Measurements from ENCODE around the gene RNF214. TPM values are rescaled to one million over a fixed set of nuclear protein-coding genes. Genes with fewer than 3 reads are reported as not detected.

Gene RNF214
- total RNA-seq, 1 experiment from 2014 or later, result 7.4 TPM

DNA sequence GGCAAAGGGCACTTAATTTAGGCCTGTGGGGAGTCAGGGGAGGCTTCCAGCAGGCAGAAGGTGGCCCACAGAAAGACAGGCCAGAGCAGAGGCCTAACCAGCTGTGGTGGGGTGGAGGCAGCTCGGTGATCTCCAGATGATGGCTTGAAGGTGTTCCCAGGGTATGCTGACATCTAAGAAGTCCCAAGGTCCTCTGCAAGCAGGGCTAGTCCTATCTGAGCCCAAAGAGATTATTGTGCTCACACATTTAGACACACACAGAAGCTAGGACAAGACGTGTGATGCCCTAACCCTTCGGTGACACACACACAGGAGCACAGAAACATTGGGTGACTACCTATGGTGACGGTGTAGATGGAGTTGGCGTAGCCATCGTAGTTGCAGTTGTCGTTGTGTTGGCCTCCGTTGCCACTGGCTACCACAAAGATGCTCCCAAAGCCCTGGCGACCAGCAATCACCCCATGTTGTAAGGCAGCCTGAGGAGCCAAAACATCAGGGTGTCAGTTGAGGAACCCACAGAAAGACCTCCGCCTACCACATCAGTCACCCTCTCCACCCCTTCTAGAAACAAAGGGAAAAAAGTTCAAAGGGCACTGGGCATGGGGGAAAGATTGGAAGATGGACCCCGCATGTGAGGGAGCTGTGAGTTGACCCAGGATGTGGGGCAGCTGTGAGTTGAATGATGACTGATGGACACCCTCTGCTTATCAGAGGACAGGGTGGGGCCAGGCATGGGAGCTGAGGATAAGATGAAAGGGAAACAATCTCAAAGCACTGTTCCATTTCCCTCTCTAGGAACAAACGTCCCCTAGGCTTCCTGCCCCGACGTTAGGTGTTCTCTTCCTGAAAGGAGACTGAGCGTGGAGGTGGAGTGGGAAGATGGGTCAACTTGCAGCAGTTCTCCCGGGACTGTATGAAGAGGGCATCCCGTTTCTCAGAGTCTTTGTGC, 8.5 kb upstream of the RNF214 start:
- H3K27me3 ChIP-seq (ENCODE audit: low read length), result no peaks in the 10 kb centered on the region
- ChIA-PET CTCF (no interaction called here), POLR2A (ENCODE audit: unreplicated experiment) (no interaction called here)
- intact Hi-C loops (cut with micrococcal nuclease), result no loop called here
- no TSS peak for BruUV-seq (replicated peaks)
- DNase-seq, result no peak
- H3K79me2 ChIP-seq (ENCODE audit: low read length), result no peaks in the 10 kb centered on the region
- no peaks in the 10 kb centered on the region for H4K20me1 ChIP-seq (ENCODE audit: low read length)
- no peak overlapping the region for H3K27ac ChIP-seq (ENCODE audit: low read length)
- H3K9me3 ChIP-seq (ENCODE audit: low read length), result no peaks in the 10 kb centered on the region
- peaks cover 14% of the 10 kb centered on the region for H3K4me1 ChIP-seq (ENCODE audit: insufficient read depth, low read length)
- H3K9me2 ChIP-seq (replicated peaks; ENCODE audit: low read length), result no peaks in the 10 kb centered on the region
- no peak for TF ChIP-seq CTCF (conservative IDR thresholded peaks at IDR 0.05; ENCODE audit: low read depth, low read length)
- TF ChIP-seq EZH2 (IDR thresholded peaks at IDR 0.05; ENCODE audit: low read length, unreplicated experiment), result no peak
- TF ChIP-seq EZH2phosphoT487 (IDR thresholded peaks at IDR 0.05; ENCODE audit: borderline replicate concordance, low read length), result no peak
- peaks cover 6% of the 10 kb centered on the region for H3F3A ChIP-seq (ENCODE audit: low read length, unreplicated experiment)
- H3K36me3 ChIP-seq (ENCODE audit: low read depth, low read length), result peaks cover 32% of the 10 kb centered on the region; the same call in 1 of the 2 replicates
- ATAC-seq, result no peak
- H2AFZ ChIP-seq (ENCODE audit: low read length), result no peak overlapping the region
- H3K4me3 ChIP-seq (ENCODE audit: low read length), result no peak overlapping the region
- H3K9ac ChIP-seq (ENCODE audit: low read length), result no peak overlapping the region
- H3K4me2 ChIP-seq (ENCODE audit: low read length), result no peak overlapping the region

GRCh38 chr11:117225553-117226170, 6.8 kb upstream of the RNF214 start:
- ChIA-PET CTCF (no interaction called here), POLR2A (ENCODE audit: unreplicated experiment) (no interaction called here)
- H3K9me2 ChIP-seq (replicated peaks; ENCODE audit: low read length), result no peaks in the 10 kb centered on the region
- H3F3A ChIP-seq (ENCODE audit: low read length, unreplicated experiment), result peaks cover 6% of the 10 kb centered on the region
- no peak overlapping the region for H2AFZ ChIP-seq (ENCODE audit: low read length)
- no peak overlapping the region for H3K4me3 ChIP-seq (ENCODE audit: low read length)
- H3K27me3 ChIP-seq (ENCODE audit: low read length), result no peaks in the 10 kb centered on the region
- H3K4me1 ChIP-seq (ENCODE audit: insufficient read depth, low read length), result peaks cover 22% of the 10 kb centered on the region
- intact Hi-C loops (cut with micrococcal nuclease), result loop anchor here (1.0 to 2.0 kb wide), 4 partner anchors 41 to 493 kb away; no protein-coding TSS in a partner anchor
- no peaks in the 10 kb centered on the region for H3K9me3 ChIP-seq (ENCODE audit: low read length)
- no peak overlapping the region for H3K27ac ChIP-seq (ENCODE audit: low read length)
- H3K79me2 ChIP-seq (ENCODE audit: low read length), result peaks cover 14% of the 10 kb centered on the region
- peaks cover 29% of the 10 kb centered on the region; the same call in 1 of the 2 replicates for H3K36me3 ChIP-seq (ENCODE audit: low read depth, low read length)
- no peak overlapping the region for H3K4me2 ChIP-seq (ENCODE audit: low read length)
- DNase-seq, result no peak
- no peaks in the 10 kb centered on the region for H4K20me1 ChIP-seq (ENCODE audit: low read length)
- no peak for ATAC-seq
- TF ChIP-seq EZH2phosphoT487 (IDR thresholded peaks at IDR 0.05; ENCODE audit: borderline replicate concordance, low read length) (no peak), EZH2 (IDR thresholded peaks at IDR 0.05; ENCODE audit: low read length, unreplicated experiment) (no peak), CTCF (conservative IDR thresholded peaks at IDR 0.05; ENCODE audit: low read depth, low read length) (no peak)
- no peak overlapping the region for H3K9ac ChIP-seq (ENCODE audit: low read length)
- BruUV-seq (replicated peaks), result no TSS peak

All from PC-3 (cell line).